HepG2 (cell line): ENCODE data around the gene SHISA9. TPM values are rescaled to one million over a fixed set of nuclear protein-coding genes. Genes with fewer than 3 reads are reported as not detected.

Experiments used
- ATF1 ChIP-seq: IDR thresholded peaks from 2 replicates; pipeline ENCODE4 v1.6.1; 2016; ENCODE audit warnings: mild to moderate bottlenecking, control low read depth
- BORCS8-MEF2B ChIP-seq: sonication (generic); formaldehyde crosslinking; IDR thresholded peaks from 2 replicates; pipeline ENCODE4 v1.8.0; 2022; ENCODE audit warnings: mild to moderate bottlenecking, missing genetic modification reagents
- FOXO1 ChIP-seq: sonication (generic); formaldehyde crosslinking; IDR thresholded peaks from 2 replicates; pipeline ENCODE4 v1.4.0; 2020; ENCODE audit warnings: missing genetic modification reagents
- FOXO4 ChIP-seq: sonication (generic); formaldehyde crosslinking; conservative IDR thresholded peaks from 2 replicates; pipeline ENCODE4 v1.8.1; 2023; ENCODE audit warnings: missing genetic modification reagents
- LCORL ChIP-seq, 2 experiments: fragments of 450-650 bp in 1 of 2; sonication (generic) in 1 of 2; formaldehyde crosslinking in 1 of 2; IDR thresholded peaks; 2 replicates each; pipeline versions ENCODE4 v1.5.0 to v1.6.1; 2017 to 2020; ENCODE audit warnings: antibody characterized with exemption in 1 of 2, missing genetic modification reagents in 1 of 2
- MAZ ChIP-seq, 2 experiments: sonication (generic) in 1 of 2; formaldehyde crosslinking in 1 of 2; IDR thresholded peaks; 2 replicates each; pipeline versions ENCODE4 v1.5.0 to v1.6.1; 2012 to 2020; ENCODE audit warnings: low read depth in 2 of 2, mild to moderate bottlenecking in 2 of 2, borderline replicate concordance in 1 of 2, improper control_type of control experiment in 1 of 2, low read length in 1 of 2, missing genetic modification reagents in 1 of 2, moderate library complexity in 1 of 2
- MED1 ChIP-seq: sonication (generic); formaldehyde crosslinking; IDR thresholded peaks from 2 replicates; pipeline ENCODE4 v1.4.0; 2020; ENCODE audit warnings: missing genetic modification reagents
- MIXL1 ChIP-seq: IDR thresholded peaks from 2 replicates; pipeline ENCODE4 v1.6.1; 2016
- MXD4 ChIP-seq: IDR thresholded peaks from 2 replicates; pipeline ENCODE4 v1.6.1; 2016; ENCODE audit warnings: mild to moderate bottlenecking, missing biosample characterization, missing genetic modification reagents
- NFE2L2 ChIP-seq: fragments of 150-350 bp; IDR thresholded peaks from 2 replicates; pipeline ENCODE4 v1.6.1; 2014; ENCODE audit warnings: low read length
- NFYB ChIP-seq: sonication (generic); formaldehyde crosslinking; IDR thresholded peaks from 2 replicates; pipeline ENCODE4 v1.4.0; 2020; ENCODE audit warnings: missing genetic modification reagents
- PHF8 ChIP-seq: sonication (generic); formaldehyde crosslinking; IDR thresholded peaks from 2 replicates; pipeline ENCODE4 v1.5.0; 2020; ENCODE audit warnings: missing genetic modification reagents
- SKI ChIP-seq: fragments of 450-650 bp; IDR thresholded peaks from one replicate; pipeline ENCODE4 v1.6.1; 2018; ENCODE audit warnings: mild to moderate bottlenecking; ENCODE audit not compliant: partially characterized antibody
- SP1 ChIP-seq, 2 experiments: fragments of 450-650 bp in 1 of 2; sonication (generic) in 1 of 2; formaldehyde crosslinking in 1 of 2; IDR thresholded peaks; 2 replicates each; pipeline versions ENCODE4 v1.4.0 to v1.6.1; 2016 to 2020; ENCODE audit warnings: missing genetic modification reagents in 1 of 2
- TFAP4 ChIP-seq: sonication (generic); IDR thresholded peaks from 2 replicates; pipeline ENCODE4 v1.6.1; 2016; ENCODE audit warnings: low read depth, borderline replicate concordance
- ZBED4 ChIP-seq: sonication (generic); formaldehyde crosslinking; IDR thresholded peaks from 2 replicates; pipeline ENCODE4 v1.4.0; 2020; ENCODE audit warnings: missing genetic modification reagents, borderline replicate concordance
- ZNF281 ChIP-seq: sonication (generic); formaldehyde crosslinking; IDR thresholded peaks from 2 replicates; pipeline ENCODE4 v1.4.0; 2020; ENCODE audit warnings: missing genetic modification reagents, borderline replicate concordance
- ZNF878 ChIP-seq: sonication (generic); formaldehyde crosslinking; IDR thresholded peaks from 2 replicates; pipeline ENCODE4 v1.8.1; 2023; ENCODE audit warnings: mild to moderate bottlenecking, missing genetic modification reagents, moderate library complexity
- polyA plus RNA-seq, 8 experiments: library from polyadenylated mRNA; depleted of rRNA in 3 of 8; stranded (reverse) in 7 of 8; unstranded in 1 of 8; fragments of >200 nt; fragmentation: Illumina TruSeq in 4 of 8; extraction: Trizol in 4 of 8; gene quantifications; 2 replicates each; pipeline versions ENCODE4 v1.2.1 to v1.2.3, GENCODE V29; 2011 to 2016; ENCODE audit warnings: low read depth in 4 of 8, missing spikeins in 1 of 8, mixed read lengths in 1 of 8; ENCODE audit not compliant: insufficient read depth in 1 of 8
- total RNA-seq, 5 experiments: library from RNA; depleted of rRNA; stranded (reverse); fragments of >200 nt; fragmentation: Illumina TruSeq; extraction: Trizol; gene quantifications; 2 replicates each; pipeline ENCODE4 v1.2.3, GENCODE V29; 2016; ENCODE audit warnings: low read depth in 1 of 5

The SHISA9 gene
- total and polyA plus RNA-seq, 2 of the 13 experiments (the other 11 are each of a cell fraction or from before 2014, with no cell fraction given), result 0.01 TPM; not detected in 1

- TF ChIP-seq ZNF281 (CRISPR knock-in tag), result 0 out of 2 replicates have a peak, but pooled peaks have one; percentile 19
- peak; percentile 98 for TF ChIP-seq LCORL (IDR thresholded peaks at IDR 0.05)
- TF ChIP-seq LCORL (CRISPR knock-in tag; IDR thresholded peaks at IDR 0.05), result peak; percentile 99
- peak; percentile 62 for TF ChIP-seq SKI
- peak; percentile 74 for TF ChIP-seq ATF1 (CRISPR knock-in tag)
- TF ChIP-seq PHF8 (CRISPR knock-in tag), result peak; percentile 25; the same call in 1 of the 2 replicates
- TF ChIP-seq NFYB (CRISPR knock-in tag), result peak; percentile 77
- TF ChIP-seq NFE2L2, result no peak
- TF ChIP-seq MAZ (IDR thresholded peaks at IDR 0.05; ENCODE audit: borderline replicate concordance, low read depth, low read length), result peak; percentile 25; the same call in 1 of the 2 replicates
- TF ChIP-seq MAZ (CRISPR knock-in tag; IDR thresholded peaks at IDR 0.05; ENCODE audit: low read depth), result no peak
- TF ChIP-seq MIXL1 (CRISPR knock-in tag), result no peak
- TF ChIP-seq MXD4, result 0 out of 2 replicates have a peak, but pooled peaks have one; percentile 53
- TF ChIP-seq FOXO1 (CRISPR knock-in tag), result peak; percentile 77
- peak; percentile 57; the same call in 1 of the 2 replicates for TF ChIP-seq MED1 (CRISPR knock-in tag)
- TF ChIP-seq ZNF878 (CRISPR knock-in tag), result peak; percentile 61; the same call in 1 of the 2 replicates
- TF ChIP-seq BORCS8-MEF2B (CRISPR knock-in tag), result no peak
- TF ChIP-seq TFAP4, result peak; percentile 29; the same call in 1 of the 2 replicates
- TF ChIP-seq FOXO4 (CRISPR knock-in tag), result no peak
- TF ChIP-seq SP1 (IDR thresholded peaks at IDR 0.05), result no peak
- 0 out of 2 replicates have a peak, but pooled peaks have one; percentile 32 for TF ChIP-seq SP1 (CRISPR knock-in tag; IDR thresholded peaks at IDR 0.05)
- TF ChIP-seq ZBED4 (CRISPR knock-in tag), result no peak
Measured at GRCh38 chr16:13110124-13110796, 208.9 kb downstream of the SHISA9 start (continued).
